LoVo (cell line): ENCODE results near the gene AHI1.

Source experiments
- DNase-seq: peaks from one replicate; pipeline ENCODE4 v3.0.0-alpha.2; 2016; ENCODE audit warnings: low spot score

Gene AHI1

DNA sequence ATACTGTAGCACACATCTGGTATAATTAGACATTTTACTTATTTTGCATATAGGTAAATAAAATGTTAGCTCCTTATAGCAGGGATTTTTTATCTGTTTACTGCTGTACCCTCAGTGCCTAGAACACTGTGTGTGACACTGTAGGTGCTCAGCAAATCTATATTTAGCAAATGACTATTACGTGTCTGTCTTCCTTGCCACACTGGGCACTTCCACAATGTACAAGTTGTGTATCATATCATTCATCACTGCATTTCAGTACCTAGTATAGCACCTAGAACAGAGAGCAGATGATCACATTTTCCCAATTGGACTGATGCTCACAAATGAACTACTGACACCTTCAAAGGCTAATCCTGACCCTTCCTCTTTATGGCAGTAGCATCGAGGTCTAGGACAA lies 200.8 kb downstream of the AHI1 start:
- DNase-seq, result no peak

DNA sequence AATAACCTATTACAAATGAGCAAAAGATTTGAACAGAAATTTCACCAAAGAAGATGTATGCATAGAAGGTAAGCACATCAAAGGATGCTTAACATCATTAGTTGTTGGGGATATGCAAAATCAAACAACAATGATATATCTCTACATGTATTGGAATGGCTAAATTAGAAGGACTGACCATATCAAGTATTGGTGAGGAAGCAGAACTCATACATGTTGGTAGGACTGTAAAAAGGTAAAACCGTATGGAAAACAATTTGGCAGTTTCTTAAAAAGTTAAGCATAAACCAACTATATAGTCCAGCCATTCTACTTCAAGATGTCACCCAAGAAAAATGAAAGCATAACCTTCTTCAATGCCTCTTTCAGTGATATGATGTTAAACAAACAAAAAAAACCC lies 202.5 kb downstream of the AHI1 start:
- DNase-seq, result no peak

DNA sequence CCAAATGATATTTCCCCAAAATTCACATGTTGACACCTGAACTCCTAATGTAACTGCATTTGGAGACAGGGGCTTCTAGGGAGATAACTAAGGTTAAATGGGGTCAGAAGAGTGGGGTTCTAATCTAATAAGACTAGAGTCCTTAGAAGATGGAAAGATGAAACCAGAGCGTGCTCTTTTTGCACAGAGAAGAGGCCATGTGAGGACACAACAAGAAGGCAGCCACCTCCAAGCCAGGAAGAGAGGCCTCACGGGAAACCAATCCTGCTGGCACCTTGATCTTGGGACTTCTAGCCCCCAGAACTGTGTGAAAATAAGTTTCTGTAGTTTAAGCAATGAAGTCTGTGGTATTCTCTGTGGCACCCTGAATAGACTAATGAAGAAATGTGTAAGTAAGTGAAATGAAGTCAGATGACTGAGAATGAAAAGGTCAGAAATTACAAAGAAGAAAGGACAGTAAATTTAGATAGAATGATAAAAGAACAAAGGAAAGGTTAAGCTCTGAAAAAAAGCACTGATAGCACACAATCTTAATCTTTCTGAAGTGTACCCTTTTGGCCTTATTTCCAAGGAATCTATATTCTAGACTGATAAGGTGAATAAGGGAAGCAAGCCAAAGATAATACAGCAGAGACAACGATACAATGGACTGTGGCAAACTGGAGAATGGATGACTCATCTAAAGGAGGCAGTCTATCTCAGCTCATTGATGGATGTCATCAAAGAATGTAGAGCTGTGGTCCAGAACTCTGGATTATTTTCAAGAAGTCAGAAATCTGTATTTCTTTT lies 206.1 kb downstream of the AHI1 start:
- no peak for DNase-seq

DNA sequence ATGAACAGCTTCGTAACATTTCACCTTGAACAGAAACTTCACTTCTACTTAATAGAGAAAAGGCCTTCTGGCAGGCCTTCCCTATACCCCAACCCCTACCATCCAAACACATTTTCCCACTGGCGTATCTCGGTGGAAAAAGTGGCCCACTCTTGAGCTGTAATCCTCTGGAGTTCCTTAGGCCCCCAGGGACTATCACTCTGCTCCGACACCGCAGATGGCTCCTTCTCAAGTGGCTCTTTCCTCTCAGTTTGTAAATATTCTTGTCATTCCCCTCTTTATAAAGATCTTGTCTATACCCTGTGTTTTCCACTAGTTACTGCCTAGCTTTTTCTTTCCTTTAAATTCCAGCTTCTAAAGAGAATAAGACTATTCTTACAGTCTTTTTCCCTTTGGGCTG lies 207.7 kb downstream of the AHI1 start:
- DNase-seq, result no peak

DNA sequence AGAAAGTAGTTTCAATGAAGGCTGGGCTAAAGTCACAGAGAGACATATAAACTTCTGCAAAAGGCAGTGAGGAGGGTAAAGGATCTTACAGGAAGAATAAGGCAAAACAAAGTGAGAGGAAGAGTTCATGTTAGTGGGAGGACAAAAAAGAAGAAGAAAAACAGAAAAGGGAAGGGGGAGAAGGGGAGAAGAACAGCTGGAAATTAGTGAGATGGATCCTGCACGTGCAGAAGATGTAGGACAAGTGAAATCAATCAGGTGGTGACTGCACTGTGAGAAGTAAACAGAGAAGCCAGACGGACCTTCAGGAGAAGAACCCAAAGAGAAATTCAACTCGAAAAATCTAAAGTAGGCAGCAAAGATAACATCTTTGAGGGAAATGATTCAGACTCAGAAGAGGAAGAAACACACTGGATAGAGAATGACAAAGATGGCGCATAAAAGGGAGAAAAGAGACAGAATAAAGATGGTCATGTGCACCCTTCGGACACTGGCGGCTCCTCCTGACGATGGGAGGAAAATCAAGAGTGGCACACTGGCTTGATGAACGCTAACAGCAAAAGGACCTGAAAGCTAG lies 210.5 kb downstream of the AHI1 start:
- no peak for DNase-seq

DNA sequence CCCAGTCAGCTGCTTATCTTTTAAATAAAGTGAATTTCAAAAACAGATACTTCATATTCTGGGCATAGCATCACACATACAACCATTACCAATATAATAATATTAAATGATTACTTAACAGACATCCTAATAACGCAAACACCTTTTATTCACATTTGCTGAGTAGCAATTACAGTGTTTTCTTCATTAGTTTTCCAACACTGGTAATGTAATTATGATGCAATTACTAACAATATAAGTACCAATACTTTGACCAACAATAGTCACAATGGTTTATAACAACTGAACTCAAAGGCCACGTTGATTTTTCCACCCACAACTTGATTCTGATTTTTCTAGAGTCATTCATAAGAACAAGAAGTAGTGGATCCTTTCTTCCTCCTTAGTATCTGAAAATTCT lies 212.4 kb downstream of the AHI1 start:
- DNase-seq, result no peak

DNA sequence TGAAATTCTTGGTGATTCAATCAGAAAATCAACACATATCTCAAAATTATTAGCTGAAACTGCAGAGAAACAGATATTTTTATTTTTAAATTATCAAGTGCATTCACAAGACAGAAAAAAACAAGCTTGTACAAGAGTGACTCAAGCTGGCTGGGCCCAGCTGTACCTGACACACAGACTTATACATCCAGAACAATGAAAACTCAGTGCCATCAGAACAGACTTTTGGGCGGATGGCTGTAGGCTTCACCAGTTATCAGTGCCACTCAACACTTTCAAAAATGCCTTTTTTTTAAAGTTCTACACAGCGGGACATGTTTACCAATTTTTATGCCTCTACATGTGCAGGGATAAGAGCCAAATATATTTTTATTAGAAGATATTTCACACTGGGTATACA lies 213.6 kb downstream of the AHI1 start:
- DNase-seq, result no peak

DNA sequence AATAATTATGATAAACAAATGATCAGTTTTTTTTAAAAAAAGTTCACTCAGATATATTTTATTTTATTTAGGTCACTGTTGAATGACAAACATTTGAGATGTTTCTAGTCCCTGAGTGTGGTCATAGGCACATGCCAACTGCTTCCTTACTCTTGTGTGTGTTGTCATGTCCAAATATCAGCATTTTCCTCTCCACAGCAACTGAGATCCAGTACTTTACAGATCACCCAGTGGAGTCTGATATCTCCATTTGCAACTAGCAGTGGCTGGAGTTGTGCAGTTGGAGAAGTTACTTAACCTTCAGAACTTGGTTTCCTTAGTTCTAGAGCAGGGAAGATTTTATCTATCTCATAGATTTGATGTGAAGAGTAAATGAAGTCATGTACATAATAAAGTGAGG lies 215.1 kb downstream of the AHI1 start:
- no peak for DNase-seq

DNA sequence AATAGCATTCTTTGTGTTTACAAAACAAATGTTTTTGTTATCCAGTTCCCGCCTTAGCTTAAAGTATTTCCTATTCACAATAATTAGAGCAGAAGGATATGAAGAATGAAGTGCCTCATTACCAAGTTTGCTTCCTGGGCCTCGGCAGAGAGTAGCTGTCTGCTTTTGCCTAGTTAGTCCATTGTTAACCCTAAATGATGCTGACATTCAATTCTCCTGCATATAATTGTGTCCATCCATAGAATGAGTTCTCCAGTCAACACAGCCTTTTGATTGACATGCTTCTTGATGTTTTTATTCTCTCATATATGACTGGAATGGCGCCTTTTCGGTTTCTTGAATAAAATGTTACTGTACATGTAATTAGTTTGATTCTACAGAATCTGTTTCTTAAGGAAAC lies 215.6 kb downstream of the AHI1 start:
- DNase-seq, result no peak

DNA sequence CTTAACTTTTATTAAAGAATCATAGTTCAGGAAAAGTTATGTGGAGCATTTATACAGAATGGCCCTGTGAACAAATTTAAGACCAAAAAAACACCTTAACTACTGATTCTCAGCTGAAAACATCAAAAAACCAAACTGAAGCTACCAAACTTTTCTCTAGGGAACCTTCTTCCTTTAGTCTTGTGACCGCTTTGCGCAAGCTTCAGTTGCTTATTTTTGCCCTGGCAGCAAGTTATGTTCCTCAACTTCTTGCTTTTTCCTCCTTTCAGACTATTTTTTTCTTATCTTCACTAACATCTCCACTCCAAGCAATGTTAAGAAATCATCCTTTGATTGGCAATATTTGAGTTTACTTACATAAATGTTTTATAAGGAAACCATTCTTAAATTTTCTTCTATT lies 216.3 kb downstream of the AHI1 start:
- no peak for DNase-seq

DNA sequence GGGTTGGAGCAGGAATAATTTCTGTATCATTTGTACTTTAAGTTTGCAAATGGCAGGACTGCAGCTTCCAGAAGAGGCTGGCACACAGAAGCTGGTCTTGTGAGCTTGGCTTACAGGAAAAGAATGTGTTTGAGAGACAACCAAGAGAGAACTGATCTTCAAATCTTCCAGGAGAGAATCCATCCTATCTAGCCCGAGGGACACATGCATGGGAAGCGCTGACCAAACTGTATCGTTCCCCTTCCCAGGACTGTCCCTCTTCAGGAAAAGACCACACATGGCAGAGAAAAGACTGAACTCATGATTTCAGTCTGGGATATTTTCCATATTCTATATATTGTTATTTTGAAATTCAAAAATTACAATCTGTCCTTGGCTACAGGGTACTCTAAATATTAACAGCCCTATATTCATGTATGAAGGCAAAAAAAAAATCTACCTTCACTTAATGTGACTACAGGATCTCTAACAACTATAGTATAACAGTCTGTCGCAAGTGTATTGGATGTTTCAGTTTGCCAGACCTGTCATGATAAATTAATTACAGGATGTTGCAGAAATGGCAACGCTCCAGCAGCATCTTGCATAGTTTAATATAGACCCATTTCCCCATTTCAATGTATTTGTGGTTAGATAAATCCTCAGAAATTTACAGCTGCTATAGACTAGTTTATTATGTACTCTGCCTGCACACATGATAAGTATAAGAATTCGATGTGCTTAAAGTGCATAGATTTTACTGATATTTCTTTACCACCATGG lies 217.0 kb downstream of the AHI1 start:
- no peak for DNase-seq

DNA sequence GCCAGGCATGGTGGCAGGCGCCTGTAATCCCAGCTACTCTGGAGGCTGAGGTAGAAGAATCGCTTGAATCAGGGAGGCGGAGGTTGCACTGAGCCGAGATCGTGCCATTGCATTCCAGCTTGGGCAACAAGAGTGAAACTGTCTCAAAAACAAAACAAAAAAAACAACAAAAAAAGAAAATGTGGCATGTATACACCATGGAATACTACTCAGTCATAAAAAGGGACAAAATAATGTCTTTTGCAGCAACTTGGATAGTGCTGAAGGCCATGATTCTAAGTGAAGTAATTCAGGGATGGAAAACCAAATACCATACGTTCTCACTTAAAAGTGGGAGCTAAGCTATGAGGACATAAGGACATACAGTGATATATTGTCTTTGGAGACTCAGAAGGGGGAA lies 220.1 kb downstream of the AHI1 start:
- no peak for DNase-seq

DNA sequence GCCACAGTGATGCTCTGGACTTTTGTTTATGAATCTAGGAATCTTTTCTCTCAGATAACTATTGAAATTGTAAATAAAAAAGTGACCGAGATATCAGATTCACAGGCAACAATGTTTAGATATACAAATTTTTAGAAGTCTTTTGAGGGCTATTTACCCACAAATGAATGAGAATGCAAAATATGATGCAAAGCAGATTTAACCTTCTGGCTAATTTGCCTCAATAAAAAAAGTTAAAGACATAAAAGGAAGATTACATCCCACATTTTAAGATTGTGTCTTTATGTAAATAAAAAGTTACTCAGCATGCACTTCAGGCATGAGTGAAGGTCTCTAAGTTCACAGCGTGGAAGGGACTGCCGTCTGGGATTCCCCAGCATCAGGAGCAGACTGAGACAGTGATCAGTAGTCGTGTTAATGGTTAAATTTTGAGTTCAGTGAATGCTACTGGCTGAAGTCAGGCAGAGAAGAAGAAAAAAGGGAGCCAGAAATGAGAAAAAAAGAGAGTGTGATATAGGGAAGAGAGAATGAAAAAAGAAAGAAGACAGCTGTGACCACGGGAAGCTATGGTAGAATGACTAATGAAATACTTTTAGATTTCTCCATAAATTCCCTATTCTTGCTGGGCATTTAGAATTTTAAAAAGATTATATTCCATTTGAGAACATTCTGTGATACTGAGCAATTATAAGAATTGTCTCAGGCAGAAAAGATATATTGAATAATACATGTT lies 222.8 kb downstream of the AHI1 start:
- no peak for DNase-seq

DNA sequence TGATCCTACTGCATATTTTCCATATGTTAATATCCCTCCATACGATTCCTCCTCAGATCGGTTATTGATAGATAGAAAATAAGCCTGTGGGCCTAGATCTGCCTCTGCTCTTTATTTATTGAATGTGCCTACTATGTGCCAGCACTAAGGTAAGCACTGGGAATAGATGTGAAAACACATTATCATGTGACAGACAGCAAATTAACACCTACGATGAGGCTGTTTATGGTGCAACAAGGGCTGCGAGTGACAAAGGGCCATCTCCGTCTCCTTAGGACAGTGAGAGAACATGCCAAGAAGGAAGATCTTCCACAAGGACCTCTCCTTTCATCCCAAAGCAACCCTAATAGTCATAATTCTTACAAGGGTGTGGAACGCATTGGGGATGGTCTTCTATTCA lies 225.9 kb downstream of the AHI1 start:
- DNase-seq, result no peak

DNA sequence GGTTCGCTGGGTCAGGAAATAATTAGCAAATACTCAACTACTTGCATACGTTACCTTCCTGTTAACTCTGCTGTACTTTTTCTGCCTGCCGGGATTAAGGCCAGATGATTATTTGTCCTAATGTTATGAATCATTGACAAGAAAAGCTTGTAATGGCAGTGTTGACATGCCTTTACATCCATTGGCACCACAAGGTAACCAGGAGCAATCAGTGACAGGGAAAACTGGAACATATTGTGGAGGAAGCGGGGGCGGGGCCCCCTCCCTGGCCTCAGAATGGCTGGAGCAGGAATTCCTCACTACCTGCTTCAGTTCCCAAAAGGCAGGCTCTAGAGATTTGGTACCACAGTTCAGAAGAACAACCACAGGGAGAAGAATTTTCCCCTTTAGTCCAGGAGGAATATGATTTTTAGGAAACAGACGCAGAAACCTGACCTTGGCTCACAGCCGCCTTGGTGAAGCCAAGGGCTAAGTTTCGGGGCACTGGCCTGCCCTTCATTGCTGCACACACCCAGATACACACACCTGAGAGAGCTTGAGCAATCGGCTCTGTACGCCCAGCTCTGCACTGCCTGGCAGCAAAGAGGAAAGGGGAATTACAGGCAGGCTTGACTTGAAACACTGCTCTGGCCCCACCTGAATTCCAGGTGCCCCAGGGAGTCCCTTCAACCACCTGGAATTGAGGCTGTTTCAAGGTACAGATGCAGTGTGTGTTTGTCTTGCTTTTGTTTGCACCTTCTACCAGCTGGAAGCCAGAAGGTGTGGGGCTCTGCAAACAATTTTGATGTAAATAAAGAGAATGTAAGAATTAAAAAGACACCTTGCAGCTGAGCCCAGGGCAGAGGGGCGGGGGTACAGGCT lies 226.6 kb downstream of the AHI1 start:
- peak; percentile 82 for DNase-seq

DNA sequence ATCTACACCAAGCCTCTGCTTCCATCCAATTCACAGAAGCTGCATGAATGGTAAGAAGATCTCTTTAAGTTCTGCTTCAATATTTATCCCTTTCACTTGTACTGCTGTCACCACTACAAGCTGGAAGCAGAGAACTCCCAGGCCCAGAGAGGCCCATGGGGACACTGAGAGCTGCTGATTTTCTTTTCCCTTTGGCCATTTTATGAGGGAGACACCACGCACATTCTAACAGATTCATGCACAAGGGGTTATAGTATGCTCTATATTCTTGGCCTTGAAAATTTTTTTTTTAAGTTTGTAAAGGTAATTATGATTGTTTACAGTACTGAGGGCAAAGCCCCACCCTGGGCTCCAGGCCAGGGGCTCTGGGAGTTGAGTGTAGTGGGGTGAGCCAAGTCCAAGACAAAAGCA lies 228.1 kb downstream of the AHI1 start:
- DNase-seq, result peak; percentile 61

DNA sequence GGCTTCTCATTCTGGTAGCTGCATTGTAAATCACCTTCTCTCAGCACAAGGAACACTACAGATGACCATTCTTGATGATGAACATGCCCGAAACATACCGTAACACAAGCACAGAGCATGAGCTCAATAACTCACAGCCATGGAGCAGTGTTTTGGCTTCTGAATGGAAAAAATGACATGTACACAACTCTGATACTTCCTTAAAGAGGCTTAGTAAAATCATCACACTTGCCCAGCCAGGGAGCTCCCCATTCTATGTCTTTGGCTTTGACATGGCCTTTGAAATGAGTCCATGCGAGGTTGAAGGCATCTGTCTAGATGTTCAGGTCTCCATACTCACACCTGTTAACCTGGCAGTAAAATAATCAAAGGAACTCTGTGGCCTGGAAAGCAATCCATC lies 228.8 kb downstream of the AHI1 start:
- DNase-seq, result no peak

DNA sequence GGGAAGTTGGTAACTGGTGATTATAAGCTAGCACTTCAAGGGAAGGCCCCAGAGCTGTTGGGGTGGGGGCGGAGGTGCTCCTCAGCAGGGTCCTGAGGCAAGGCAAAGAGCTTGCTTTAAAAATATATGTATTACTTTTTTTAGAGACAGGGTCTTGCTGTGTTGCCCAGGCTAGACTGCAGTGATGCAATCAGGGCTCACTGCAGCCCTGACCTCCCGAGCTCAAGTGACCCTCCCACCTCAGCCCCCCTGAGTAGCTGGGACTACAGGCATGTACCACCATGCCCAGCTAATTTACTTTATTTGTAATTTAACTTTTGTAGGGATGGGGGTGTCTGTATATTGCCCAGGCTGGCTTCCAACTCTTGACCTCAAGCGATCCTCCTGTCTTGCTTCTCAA lies 229.3 kb downstream of the AHI1 start:
- no peak for DNase-seq

DNA sequence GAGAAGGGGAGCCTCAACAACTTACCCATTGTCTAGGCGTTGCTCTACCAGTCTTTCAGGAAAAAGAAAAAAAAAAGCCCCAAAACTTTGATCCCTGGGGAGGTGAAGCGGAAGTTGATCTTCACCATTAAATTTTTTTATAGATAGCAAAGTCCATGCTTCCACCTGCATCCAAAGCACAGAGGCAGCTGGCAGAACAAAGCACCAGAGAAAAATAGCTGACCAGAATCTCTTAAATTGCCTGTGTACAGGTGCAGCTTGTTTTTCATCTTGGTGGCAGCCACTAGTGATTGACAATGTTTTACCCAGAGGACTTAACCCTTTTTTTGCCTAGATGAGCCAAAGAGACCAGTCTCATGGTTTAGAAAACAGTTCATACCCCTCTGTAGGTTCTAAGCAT lies 230.5 kb downstream of the AHI1 start:
- DNase-seq, result peak; percentile 78

DNA sequence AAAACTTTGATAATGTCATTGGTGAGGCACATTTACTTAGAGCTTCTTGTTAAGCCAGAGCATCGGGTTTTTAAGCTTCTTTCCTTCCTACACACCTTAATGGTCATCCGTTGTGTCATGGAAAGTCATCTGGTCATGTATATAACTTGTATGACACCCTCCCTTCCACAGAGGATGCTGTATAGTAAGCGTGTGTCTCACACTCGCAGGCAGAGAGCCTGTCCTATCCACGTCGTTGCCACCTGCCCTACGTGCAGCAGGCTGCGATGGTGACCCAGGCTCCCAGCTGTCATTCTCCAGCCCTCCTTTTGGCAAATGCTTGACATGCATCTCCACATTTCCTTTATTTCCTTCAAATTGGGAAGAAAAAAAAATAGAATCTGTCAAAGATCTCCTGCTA lies 230.9 kb downstream of the AHI1 start:
- no peak for DNase-seq

DNA sequence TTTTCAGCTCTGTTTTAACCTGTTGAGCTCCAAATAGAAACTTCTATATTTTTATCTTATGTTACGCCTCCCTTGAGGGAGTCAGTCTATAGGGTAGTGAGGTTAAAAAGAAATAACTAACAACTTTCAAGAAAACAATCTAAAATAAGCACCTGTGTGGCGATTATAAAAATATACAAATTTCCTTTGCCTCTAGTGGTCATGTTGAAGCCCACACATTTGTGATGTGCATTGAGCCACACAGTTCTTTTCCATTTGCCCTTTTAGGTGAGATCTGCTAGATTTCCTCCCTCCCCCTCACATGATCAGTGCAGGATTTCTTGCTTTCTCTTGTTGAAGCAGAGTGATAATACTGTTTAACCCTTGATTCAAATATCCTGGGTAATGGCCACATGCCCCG lies 232.3 kb downstream of the AHI1 start:
- DNase-seq, result no peak
